SK-N-SH treated with all-trans-retinoic acid at 6 μM for 48 hours (cell line): ENCODE results near the gene RASGEF1C.
A peak's percentile ranks its signal among the peaks of the same experiment; 100 is the strongest.

ENCODE experiments used
- ATAC-seq: fragments of 200-7000 bp; cut with Tn5 transposase; 3 replicates; pipeline ENCODE4 v1.9.1; 2020; ENCODE audit warnings: mild to moderate bottlenecking, moderate library complexity
- ARNTL ChIP-seq: fragments of 450-650 bp; formaldehyde crosslinking; IDR thresholded peaks from 2 replicates; pipeline ENCODE4 v1.5.0; 2020; ENCODE audit warnings: low read depth, mild to moderate bottlenecking, moderate library complexity, borderline replicate concordance
- BACH2 ChIP-seq: fragments of 250-450 bp; sonication (Bioruptor Pico); IDR thresholded peaks from 2 replicates; pipeline ENCODE4 v1.9.0; 2021; ENCODE audit warnings: mild to moderate bottlenecking, borderline replicate concordance
- CSDC2 ChIP-seq: fragments of 250-450 bp; sonication (Bioruptor Pico); IDR thresholded peaks from 2 replicates; pipeline ENCODE4 v1.5.0; 2020; ENCODE audit warnings: mild to moderate bottlenecking, moderate library complexity
- ESRRG ChIP-seq: fragments of 250-450 bp; sonication (Bioruptor Pico); IDR thresholded peaks from 2 replicates; pipeline ENCODE4 v1.6.1; 2021; ENCODE audit warnings: mild to moderate bottlenecking
- GLIS3 ChIP-seq: fragments of 250-450 bp; sonication (Bioruptor Pico); IDR thresholded peaks from 2 replicates; pipeline ENCODE4 v1.5.0; 2020; ENCODE audit warnings: mild to moderate bottlenecking, moderate library complexity
- ISL1 ChIP-seq: fragments of 250-450 bp; sonication (Bioruptor Pico); IDR thresholded peaks from 2 replicates; pipeline ENCODE4 v2.1.2; 2022; ENCODE audit warnings: mild to moderate bottlenecking, moderate library complexity
- PPARA ChIP-seq: fragments of 250-450 bp; sonication (Bioruptor Pico); IDR thresholded peaks from 2 replicates; pipeline ENCODE4 v1.5.0; 2020; ENCODE audit warnings: mild to moderate bottlenecking, borderline replicate concordance
- RARB ChIP-seq: fragments of 250-450 bp; sonication (Bioruptor Pico); IDR thresholded peaks from 2 replicates; pipeline ENCODE4 v1.8.0; 2021; ENCODE audit warnings: mild to moderate bottlenecking, moderate library complexity
- SNAI2 ChIP-seq: fragments of 250-450 bp; sonication (Bioruptor Pico); IDR thresholded peaks from 2 replicates; pipeline ENCODE4 v1.5.0; 2020; ENCODE audit warnings: mild to moderate bottlenecking, moderate library complexity
- ZC3H10 ChIP-seq: fragments of 250-450 bp; sonication (Bioruptor Pico); IDR thresholded peaks from 2 replicates; pipeline ENCODE4 v1.5.1; 2021; ENCODE audit warnings: mild to moderate bottlenecking, moderate library complexity
- ZFP3 ChIP-seq: fragments of 250-450 bp; sonication (Bioruptor Pico); IDR thresholded peaks from 2 replicates; pipeline ENCODE4 v1.5.0; 2020; ENCODE audit warnings: mild to moderate bottlenecking, moderate library complexity
- ZFP30 ChIP-seq: fragments of 450-650 bp; formaldehyde crosslinking; IDR thresholded peaks from 2 replicates; pipeline ENCODE4 v1.5.0; 2022; ENCODE audit warnings: mild to moderate bottlenecking, moderate library complexity
- ZNF565 ChIP-seq: fragments of 450-650 bp; formaldehyde crosslinking; conservative IDR thresholded peaks from 2 replicates; pipeline ENCODE4 v1.5.0; 2020; ENCODE audit warnings: low read depth, mild to moderate bottlenecking, moderate library complexity
- ZNF70 ChIP-seq: fragments of 450-650 bp; formaldehyde crosslinking; IDR thresholded peaks from 2 replicates; pipeline ENCODE4 v1.5.0; 2020; ENCODE audit warnings: mild to moderate bottlenecking, moderate library complexity
- ZNF8 ChIP-seq: fragments of 450-650 bp; formaldehyde crosslinking; IDR thresholded peaks from 2 replicates; pipeline ENCODE4 v1.5.0; 2020; ENCODE audit warnings: mild to moderate bottlenecking, moderate library complexity
- TF ChIP-seq, protein P1 (sequence below): fragments of 250-450 bp; sonication (Bioruptor Pico); IDR thresholded peaks from 2 replicates; pipeline ENCODE4 v1.5.1; 2021; ENCODE audit warnings: mild to moderate bottlenecking, moderate library complexity
- TF ChIP-seq, protein P2 (sequence below): fragments of 250-450 bp; sonication (Bioruptor Pico); IDR thresholded peaks from 2 replicates; pipeline ENCODE4 v1.5.0; 2020; ENCODE audit warnings: mild to moderate bottlenecking, moderate library complexity
- TF ChIP-seq, protein P3 (sequence below): fragments of 250-450 bp; sonication (Bioruptor Pico); IDR thresholded peaks from 2 replicates; pipeline ENCODE4 v1.8.0; 2021; ENCODE audit warnings: low read depth, mild to moderate bottlenecking, moderate library complexity, borderline replicate concordance
- TF ChIP-seq, protein P4 (sequence below): fragments of 250-450 bp; sonication (Bioruptor Pico); IDR thresholded peaks from 2 replicates; pipeline ENCODE4 v1.8.0; 2020; ENCODE audit warnings: mild to moderate bottlenecking, moderate library complexity, borderline replicate concordance
- TF ChIP-seq, protein P5 (sequence below): fragments of 250-450 bp; sonication (Bioruptor Pico); IDR thresholded peaks from 2 replicates; pipeline ENCODE4 v1.5.1; 2020; ENCODE audit warnings: low read depth, mild to moderate bottlenecking, moderate library complexity

Gene RASGEF1C

DNA sequence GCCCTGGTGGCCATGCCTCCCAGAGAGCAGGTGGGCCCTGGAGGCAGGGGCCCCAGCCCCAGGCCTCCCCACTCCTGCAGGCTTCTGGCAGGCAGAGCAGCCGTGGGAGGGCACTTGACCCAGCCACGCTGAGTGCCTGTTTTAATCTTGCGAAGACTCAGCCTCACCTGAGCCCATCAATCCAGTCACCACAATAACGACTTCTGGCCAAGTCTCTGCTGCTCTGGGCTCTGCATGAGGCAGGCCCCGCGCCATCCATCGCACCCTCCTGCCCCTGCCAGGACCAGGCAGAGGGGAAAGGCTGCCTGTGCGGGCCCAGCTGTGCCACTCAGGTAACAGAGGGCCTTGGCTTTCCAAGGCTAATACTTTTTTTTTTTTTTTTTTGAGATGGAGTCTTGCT lies 32.8 kb downstream of the RASGEF1C start (continued):
- no peak for TF ChIP-seq CSDC2 (CRISPR knock-in tag)
- no peak for TF ChIP-seq SNAI2 (CRISPR knock-in tag)
- TF ChIP-seq, protein P1, sequence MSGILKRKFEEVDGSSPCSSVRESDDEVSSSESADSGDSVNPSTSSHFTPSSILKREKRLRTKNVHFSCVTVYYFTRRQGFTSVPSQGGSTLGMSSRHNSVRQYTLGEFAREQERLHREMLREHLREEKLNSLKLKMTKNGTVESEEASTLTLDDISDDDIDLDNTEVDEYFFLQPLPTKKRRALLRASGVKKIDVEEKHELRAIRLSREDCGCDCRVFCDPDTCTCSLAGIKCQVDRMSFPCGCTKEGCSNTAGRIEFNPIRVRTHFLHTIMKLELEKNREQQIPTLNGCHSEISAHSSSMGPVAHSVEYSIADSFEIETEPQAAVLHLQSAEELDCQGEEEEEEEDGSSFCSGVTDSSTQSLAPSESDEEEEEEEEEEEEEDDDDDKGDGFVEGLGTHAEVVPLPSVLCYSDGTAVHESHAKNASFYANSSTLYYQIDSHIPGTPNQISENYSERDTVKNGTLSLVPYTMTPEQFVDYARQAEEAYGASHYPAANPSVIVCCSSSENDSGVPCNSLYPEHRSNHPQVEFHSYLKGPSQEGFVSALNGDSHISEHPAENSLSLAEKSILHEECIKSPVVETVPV (CRISPR knock-in tag) = no peak
- TF ChIP-seq, protein P2, sequence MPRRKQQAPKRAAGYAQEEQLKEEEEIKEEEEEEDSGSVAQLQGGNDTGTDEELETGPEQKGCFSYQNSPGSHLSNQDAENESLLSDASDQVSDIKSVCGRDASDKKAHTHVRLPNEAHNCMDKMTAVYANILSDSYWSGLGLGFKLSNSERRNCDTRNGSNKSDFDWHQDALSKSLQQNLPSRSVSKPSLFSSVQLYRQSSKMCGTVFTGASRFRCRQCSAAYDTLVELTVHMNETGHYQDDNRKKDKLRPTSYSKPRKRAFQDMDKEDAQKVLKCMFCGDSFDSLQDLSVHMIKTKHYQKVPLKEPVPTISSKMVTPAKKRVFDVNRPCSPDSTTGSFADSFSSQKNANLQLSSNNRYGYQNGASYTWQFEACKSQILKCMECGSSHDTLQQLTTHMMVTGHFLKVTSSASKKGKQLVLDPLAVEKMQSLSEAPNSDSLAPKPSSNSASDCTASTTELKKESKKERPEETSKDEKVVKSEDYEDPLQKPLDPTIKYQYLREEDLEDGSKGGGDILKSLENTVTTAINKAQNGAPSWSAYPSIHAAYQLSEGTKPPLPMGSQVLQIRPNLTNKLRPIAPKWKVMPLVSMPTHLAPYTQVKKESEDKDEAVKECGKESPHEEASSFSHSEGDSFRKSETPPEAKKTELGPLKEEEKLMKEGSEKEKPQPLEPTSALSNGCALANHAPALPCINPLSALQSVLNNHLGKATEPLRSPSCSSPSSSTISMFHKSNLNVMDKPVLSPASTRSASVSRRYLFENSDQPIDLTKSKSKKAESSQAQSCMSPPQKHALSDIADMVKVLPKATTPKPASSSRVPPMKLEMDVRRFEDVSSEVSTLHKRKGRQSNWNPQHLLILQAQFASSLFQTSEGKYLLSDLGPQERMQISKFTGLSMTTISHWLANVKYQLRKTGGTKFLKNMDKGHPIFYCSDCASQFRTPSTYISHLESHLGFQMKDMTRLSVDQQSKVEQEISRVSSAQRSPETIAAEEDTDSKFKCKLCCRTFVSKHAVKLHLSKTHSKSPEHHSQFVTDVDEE (CRISPR knock-in tag) = no peak
- no peak for TF ChIP-seq ZC3H10

DNA sequence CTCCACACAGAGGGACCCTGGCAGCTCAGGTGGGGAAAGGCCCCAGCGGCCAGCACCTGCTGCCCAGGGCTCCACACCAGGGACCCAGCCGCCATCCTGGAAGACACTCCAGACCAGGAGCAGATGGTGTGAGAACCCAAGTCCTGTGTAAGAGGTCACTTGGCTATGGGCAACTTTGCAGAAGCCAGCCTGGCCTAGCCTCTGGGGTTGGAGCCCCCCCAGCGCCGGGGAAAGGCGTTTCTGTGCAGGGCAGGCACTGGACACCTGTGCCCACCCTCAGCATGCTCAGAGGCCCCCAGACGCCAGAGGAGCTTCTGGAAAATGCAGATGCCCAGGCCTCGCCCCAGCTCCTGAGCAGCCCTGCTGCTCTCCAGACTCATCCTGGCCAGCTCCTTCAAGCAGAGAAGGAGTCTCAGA lies 34.0 kb downstream of the RASGEF1C start:
- TF ChIP-seq BACH2 (CRISPR knock-in tag) = no peak
- no peak for TF ChIP-seq GLIS3 (CRISPR knock-in tag)

DNA sequence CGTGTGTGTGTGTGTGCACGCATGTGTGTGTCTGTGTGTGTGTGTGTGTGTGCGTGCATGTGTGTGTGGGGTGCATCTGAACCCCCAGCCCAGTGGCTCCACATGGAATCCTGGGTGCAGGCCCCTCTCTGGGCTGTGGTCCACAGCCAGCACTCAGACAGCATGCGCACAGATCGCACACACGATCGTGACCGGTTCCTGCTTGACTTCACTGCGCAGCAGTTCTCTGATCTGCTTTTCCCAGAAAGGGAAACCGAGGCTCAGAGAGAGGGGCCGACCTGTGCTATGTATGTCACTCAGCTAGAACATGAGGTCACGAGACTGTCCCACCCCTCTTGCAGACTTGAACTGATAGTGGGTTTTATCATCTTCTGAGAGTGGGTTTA lies 34.4 kb downstream of the RASGEF1C start:
- no peak for ATAC-seq
- no peak for TF ChIP-seq ZNF8 (CRISPR knock-in tag)
- TF ChIP-seq ARNTL (CRISPR knock-in tag) = no peak
- TF ChIP-seq CSDC2 (CRISPR knock-in tag) = no peak
- no peak for TF ChIP-seq ESRRG (CRISPR knock-in tag)
- TF ChIP-seq GLIS3 (CRISPR knock-in tag) = no peak
- TF ChIP-seq ZNF70 = no peak
- TF ChIP-seq, protein P3, sequence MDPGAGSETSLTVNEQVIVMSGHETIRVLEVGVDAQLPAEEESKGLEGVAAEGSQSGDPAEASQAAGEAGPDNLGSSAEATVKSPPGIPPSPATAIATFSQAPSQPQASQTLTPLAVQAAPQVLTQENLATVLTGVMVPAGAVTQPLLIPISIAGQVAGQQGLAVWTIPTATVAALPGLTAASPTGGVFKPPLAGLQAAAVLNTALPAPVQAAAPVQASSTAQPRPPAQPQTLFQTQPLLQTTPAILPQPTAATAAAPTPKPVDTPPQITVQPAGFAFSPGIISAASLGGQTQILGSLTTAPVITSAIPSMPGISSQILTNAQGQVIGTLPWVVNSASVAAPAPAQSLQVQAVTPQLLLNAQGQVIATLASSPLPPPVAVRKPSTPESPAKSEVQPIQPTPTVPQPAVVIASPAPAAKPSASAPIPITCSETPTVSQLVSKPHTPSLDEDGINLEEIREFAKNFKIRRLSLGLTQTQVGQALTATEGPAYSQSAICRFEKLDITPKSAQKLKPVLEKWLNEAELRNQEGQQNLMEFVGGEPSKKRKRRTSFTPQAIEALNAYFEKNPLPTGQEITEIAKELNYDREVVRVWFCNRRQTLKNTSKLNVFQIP (CRISPR knock-in tag) = no peak
- no peak for TF ChIP-seq ZNF565 (CRISPR knock-in tag)
- TF ChIP-seq, protein P4, sequence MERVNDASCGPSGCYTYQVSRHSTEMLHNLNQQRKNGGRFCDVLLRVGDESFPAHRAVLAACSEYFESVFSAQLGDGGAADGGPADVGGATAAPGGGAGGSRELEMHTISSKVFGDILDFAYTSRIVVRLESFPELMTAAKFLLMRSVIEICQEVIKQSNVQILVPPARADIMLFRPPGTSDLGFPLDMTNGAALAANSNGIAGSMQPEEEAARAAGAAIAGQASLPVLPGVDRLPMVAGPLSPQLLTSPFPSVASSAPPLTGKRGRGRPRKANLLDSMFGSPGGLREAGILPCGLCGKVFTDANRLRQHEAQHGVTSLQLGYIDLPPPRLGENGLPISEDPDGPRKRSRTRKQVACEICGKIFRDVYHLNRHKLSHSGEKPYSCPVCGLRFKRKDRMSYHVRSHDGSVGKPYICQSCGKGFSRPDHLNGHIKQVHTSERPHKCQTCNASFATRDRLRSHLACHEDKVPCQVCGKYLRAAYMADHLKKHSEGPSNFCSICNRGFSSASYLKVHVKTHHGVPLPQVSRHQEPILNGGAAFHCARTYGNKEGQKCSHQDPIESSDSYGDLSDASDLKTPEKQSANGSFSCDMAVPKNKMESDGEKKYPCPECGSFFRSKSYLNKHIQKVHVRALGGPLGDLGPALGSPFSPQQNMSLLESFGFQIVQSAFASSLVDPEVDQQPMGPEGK = no peak
- TF ChIP-seq, protein P5, sequence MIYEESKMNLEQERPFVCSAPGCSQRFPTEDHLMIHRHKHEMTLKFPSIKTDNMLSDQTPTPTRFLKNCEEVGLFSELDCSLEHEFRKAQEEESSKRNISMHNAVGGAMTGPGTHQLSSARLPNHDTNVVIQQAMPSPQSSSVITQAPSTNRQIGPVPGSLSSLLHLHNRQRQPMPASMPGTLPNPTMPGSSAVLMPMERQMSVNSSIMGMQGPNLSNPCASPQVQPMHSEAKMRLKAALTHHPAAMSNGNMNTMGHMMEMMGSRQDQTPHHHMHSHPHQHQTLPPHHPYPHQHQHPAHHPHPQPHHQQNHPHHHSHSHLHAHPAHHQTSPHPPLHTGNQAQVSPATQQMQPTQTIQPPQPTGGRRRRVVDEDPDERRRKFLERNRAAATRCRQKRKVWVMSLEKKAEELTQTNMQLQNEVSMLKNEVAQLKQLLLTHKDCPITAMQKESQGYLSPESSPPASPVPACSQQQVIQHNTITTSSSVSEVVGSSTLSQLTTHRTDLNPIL (CRISPR knock-in tag) = no peak
- TF ChIP-seq ZFP3 (CRISPR knock-in tag) = no peak
- TF ChIP-seq ISL1 (CRISPR knock-in tag) = no peak
- TF ChIP-seq ZFP30 (CRISPR knock-in tag) = no peak
- TF ChIP-seq RARB = no peak

More for the DNA sequence above, 34.0 kb downstream of the RASGEF1C start:
- ATAC-seq = no peak

DNA sequence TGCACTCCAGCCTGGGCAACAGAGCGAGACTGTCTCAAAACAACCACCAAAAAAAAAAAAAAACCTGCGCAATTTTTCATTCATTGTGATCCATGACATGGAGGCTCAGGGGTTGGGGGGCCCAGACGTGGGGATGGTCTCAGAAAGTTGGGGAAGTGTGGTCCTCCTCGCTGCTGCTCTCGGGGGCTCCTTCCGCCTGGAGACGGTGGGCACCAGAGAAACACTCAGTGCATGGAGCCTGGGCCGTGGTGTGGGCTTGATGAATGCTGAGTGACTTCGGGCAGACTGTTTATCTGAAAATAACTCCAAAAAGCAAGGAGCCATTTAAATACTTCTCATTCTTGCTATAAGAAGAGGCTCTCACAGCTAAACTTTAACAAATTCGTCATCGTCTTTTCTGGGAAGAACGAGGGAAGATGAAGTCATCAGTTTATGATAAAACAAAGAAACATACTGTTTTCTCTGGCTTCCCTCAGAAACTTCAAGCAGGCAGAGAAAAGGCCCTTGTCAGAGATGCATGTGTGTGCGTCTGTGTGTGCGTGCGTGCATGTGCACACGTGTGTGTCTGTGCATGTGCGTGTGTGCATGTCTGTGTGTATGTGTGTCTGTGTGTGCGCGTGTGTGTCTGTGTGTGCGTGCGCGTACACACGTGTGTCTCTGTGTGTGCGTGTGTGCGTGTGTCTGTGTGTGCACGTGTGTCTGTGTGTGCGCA lies 35.0 kb downstream of the RASGEF1C start:
- TF ChIP-seq ISL1 (CRISPR knock-in tag) = peak; percentile 18; the same call in 1 of the 2 replicates
- no peak for TF ChIP-seq ZFP30 (CRISPR knock-in tag)
- no peak for TF ChIP-seq CSDC2 (CRISPR knock-in tag)
- no peak for TF ChIP-seq PPARA (CRISPR knock-in tag)
- TF ChIP-seq, protein P3 (CRISPR knock-in tag) = no peak
- no peak for ATAC-seq
